NB4 (cell line): ENCODE data around the gene CXCR5.
A peak's percentile ranks its signal among the peaks of the same experiment; 100 is the strongest.

ENCODE experiments used
- DNase-seq: peaks from one replicate; pipeline ENCODE4 v3.0.0; 2010; ENCODE audit warnings: low read depth
- H3K4me3 ChIP-seq: one replicate; pipeline ENCODE4 v1.5.1; 2011; ENCODE audit warnings: mild to moderate bottlenecking, low read depth, low read length, moderate library complexity
- MYC ChIP-seq: IDR thresholded peaks from 2 replicates; pipeline ENCODE4 v1.6.1; 2011; ENCODE audit warnings: low read depth, low read length
- POLR2A ChIP-seq: IDR thresholded peaks from 2 replicates; pipeline ENCODE4 v1.6.1; 2011; ENCODE audit warnings: mild to moderate bottlenecking; ENCODE audit not compliant: insufficient read length; ENCODE audit errors: extremely low read depth
- TF ChIP-seq, protein P1 (sequence below): IDR thresholded peaks from 2 replicates; pipeline ENCODE4 v1.6.1; 2011; ENCODE audit warnings: low read depth, low read length
- TF ChIP-seq, protein P2 (sequence below): IDR thresholded peaks from one replicate; pipeline ENCODE4 v1.5.1; 2012; ENCODE audit warnings: low read depth, low read length

CXCR5 gene

DNA sequence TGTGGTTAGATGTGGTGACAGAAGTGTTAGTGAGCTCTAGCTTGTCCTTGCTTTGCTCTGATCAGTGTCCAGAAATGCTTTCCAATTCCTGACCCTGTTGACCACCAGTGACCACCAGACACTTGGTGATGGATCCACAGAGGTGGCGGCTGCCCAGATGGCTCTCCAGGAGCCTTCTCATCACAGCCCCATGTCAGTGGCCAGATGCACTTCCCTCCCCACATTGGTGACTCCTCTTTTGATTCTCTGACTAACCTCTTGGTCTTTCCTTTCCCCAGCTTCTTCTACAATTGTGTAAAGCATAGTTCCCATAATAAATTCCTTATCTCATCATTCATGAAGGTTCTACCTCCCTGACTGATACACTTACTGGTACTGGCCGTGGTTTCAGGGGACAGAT is 40.1 kb upstream of the CXCR5 start:
- no peak overlapping the region for H3K4me3 ChIP-seq
- no peak for DNase-seq
- TF ChIP-seq, protein P1, sequence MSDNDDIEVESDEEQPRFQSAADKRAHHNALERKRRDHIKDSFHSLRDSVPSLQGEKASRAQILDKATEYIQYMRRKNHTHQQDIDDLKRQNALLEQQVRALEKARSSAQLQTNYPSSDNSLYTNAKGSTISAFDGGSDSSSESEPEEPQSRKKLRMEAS, result no peak

DNA sequence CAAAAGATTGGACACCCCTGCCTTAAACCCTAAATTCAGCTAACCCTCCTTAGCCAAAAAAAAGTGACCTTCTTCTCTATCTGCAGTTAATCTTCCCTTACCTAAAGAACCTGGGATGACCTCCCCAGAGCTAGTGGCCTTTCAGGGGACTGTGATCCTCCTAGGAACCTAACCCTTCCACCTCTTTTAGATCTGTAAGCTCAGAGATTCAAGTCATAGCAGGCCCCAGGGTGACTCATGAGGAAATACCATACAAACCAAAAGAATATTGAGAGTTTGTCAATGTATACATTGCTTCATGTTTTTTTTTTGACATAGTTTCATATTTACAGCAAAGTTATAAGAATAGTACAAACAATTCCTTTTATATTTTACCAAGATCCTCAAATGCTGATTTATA is 38.3 kb upstream of the CXCR5 start:
- no peak overlapping the region for H3K4me3 ChIP-seq
- TF ChIP-seq, protein P1, result no peak
- TF ChIP-seq, protein P2, sequence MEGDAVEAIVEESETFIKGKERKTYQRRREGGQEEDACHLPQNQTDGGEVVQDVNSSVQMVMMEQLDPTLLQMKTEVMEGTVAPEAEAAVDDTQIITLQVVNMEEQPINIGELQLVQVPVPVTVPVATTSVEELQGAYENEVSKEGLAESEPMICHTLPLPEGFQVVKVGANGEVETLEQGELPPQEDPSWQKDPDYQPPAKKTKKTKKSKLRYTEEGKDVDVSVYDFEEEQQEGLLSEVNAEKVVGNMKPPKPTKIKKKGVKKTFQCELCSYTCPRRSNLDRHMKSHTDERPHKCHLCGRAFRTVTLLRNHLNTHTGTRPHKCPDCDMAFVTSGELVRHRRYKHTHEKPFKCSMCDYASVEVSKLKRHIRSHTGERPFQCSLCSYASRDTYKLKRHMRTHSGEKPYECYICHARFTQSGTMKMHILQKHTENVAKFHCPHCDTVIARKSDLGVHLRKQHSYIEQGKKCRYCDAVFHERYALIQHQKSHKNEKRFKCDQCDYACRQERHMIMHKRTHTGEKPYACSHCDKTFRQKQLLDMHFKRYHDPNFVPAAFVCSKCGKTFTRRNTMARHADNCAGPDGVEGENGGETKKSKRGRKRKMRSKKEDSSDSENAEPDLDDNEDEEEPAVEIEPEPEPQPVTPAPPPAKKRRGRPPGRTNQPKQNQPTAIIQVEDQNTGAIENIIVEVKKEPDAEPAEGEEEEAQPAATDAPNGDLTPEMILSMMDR, result no peak
- no peak for TF ChIP-seq POLR2A
- TF ChIP-seq MYC, result no peak
- DNase-seq, result peak; percentile 42

DNA sequence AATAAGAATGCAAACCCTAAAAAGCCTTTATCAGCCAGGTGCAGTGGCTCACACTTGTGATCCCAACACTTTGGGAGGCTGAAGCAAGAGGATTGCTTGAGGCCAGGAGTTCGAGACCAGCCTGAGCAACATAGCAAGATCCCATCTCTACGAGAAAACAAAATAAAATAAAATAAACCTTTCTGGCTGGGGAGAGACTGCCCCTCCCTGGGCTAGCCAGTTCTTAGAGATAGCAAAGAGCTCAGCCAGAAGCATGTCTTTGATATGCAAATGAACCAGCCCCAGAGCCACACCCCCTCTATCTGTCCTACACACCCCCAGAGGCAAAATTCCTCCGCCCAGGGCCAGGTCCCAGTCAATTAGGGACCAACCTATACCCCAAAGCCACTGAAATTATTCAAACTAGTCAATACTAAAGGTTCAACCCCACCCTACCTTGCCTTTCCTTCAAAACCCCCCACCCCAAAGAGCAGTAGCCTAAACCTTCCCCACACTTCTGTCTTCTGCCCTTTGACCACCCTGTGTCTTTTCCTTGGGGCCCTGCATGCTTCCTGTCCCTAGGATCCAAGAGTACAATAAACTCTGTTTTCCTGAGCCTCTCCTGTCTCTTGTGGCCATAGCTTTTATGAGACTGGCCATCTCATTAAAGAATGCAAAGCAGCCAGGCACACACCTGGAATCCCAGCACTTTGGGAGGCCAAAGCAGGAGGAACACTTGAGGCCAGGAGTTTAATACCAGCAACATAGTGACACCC is 37.3 kb upstream of the CXCR5 start:
- no peak for DNase-seq
- TF ChIP-seq MYC, result no peak
- TF ChIP-seq, protein P2, result no peak
- TF ChIP-seq POLR2A, result no peak
- H3K4me3 ChIP-seq, result no peak overlapping the region

DNA sequence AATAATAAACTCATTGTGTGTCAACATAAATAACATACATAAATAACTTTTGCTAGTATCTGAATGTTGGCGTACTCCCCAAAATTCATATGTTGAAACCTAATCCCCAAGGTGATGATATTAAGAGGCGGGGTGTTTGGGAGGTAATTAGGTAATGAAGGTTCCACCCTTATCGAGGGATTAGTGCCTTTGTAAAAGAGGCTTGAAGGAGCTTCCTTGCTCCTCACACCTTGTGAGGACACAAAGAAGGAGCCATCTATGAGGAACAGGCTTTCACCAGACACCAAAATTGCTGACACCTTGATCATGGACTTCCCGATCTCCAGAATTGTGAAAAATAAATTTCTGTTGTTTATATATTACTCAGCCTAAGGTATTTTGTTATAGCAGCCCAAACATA is 33.9 kb upstream of the CXCR5 start:
- H3K4me3 ChIP-seq, result no peak overlapping the region
- no peak for DNase-seq
- no peak for TF ChIP-seq MYC

DNA sequence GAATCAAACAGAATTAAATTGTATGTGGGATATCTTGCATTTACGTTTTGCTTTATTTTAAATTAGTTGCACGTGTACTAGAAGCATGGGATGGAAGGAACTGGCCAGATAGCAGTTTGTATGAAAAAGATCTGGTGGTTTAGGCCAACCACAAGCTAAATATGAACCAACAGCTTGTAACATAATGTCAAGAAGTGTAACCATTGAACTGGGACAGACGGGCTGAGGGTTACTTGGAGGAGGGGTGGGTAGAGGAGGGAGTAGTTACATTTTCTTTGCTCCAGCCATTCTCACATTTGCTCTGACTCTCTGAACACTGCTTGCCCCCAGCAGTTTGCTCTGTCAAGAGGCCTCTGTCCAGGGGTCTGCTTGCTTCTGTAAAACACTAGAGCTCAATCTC is 31.7 kb upstream of the CXCR5 start:
- DNase-seq, result peak; percentile 53
- TF ChIP-seq, protein P1, result no peak
- TF ChIP-seq, protein P2, result no peak
- TF ChIP-seq POLR2A (no peak), MYC (no peak)
- no peak overlapping the region for H3K4me3 ChIP-seq

DNA sequence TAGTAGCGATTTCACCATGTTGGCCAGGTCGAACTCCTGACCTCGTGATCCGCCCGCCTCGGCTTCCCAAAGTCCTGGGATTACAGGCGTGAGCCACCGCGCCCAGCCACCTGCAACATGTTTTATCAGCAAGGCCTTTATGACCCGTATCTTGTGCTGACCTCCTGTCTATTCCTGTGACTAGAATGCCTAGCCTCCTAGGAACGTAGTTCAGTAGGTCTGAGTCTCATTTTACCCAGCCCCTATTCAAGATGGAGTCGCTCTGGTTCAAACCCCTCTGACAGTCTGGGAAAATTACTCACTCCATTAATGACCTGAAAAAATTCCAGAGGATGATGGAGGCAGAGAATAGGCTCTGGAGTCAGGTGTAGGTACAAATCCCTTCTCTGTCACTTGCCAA is 30.0 kb upstream of the CXCR5 start:
- DNase-seq, result no peak
- no peak for TF ChIP-seq POLR2A
- TF ChIP-seq, protein P1, result no peak
- TF ChIP-seq, protein P2, result no peak
- no peak for TF ChIP-seq MYC
- no peak overlapping the region for H3K4me3 ChIP-seq

DNA sequence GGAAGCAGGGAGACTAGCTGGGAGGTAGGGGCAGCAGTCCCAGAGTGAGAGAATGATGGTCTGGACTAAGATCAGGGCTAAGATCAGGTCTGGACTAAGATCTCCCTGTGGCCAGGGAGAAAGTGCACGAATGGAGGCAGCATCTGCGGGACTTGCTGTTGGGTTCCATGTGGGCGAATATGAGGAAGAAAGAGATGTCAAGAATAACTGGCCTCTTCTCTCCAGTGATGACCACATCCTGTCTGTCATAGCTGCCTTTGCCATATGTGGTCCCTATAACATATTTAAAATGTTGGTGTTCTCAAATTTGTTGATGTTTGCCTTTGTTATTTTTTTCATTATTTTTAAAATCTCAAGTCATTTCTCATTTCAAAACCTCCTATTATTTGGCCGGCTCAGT is 27.4 kb upstream of the CXCR5 start:
- H3K4me3 ChIP-seq, result no peak overlapping the region
- DNase-seq, result peak; percentile 64

More for the DNA sequence above, 27.4 kb upstream of the CXCR5 start:
- TF ChIP-seq, protein P2, result no peak
- TF ChIP-seq, protein P1, result no peak
- no peak for TF ChIP-seq MYC
- no peak for TF ChIP-seq POLR2A
